ENCODE results near the gene TESK2. TPM values are rescaled to one million over a fixed set of nuclear protein-coding genes. Genes with fewer than 3 reads are reported as not detected.

TESK2 gene
- total RNA-seq, 1 donor from 2014 or later = 8.0 TPM

DNA sequence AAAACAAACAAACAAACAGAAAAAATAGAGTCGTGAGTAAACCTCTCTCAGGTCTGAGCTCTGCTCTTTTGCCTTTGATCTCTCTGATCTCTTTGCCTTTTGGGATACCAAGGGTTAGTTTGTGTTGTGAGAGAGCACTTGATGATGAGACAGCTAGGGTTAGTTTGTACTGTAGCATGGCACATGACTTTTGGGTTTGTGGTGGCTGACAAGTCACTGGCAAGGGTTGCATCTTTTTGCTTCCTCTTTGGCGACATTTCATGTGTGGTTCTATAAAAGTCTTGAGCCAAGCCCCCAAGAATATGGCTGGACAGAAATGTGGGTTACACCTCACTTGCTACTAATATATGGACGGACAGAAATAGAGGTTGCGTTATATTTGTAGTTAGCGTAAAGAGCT, 60.5 kb downstream of the TESK2 start:
- Mint-ChIP-seq H3K27ac (ENCODE audit: unreplicated experiment) (no peak overlapping the region), H3K4me3 (ENCODE audit: unreplicated experiment) (no peak overlapping the region), H3K9me3 (ENCODE audit: unreplicated experiment) (no peaks in the 10 kb centered on the region), H3K36me3 (ENCODE audit: low read depth, unreplicated experiment) (no peaks in the 10 kb centered on the region), H3K27me3 (ENCODE audit: unreplicated experiment) (no peaks in the 10 kb centered on the region), H3K4me1 (ENCODE audit: unreplicated experiment) (no peaks in the 10 kb centered on the region)
- no peak for TF ChIP-seq CTCF (IDR thresholded peaks at IDR 0.05; ENCODE audit: unreplicated experiment)
- no peak for DNase-seq (ENCODE audit: low spot score)

DNA sequence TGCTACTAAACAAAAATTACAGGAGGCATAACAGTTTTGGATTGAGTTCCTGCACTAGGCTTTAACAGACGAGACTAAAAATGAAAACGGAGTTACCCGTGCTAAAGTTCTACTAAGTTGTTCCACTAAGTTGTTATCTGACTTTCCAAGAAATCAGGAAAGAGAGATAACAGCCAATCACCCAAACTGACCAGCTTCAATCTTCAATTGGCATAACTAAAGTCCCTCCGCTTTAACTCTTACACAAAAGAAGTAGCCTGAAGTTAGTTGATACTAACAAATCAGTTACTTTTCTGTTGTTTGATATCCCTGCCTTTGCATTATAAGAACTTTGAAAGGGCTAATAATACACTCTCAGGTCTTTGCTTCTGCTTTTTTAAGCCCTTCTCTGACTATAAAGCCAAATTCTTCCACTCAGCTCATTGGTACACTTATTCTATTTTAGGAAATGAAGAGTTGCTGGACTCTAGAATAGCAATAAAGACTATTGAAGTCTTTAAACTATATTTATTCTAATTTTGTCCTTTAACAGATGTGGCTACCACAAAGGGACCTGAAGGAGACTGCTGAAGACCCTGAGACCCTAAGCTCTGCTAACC, 61.3 kb downstream of the TESK2 start:
- H3K27me3 Mint-ChIP-seq (ENCODE audit: unreplicated experiment) = no peaks in the 10 kb centered on the region
- H3K4me1 Mint-ChIP-seq (ENCODE audit: unreplicated experiment) = no peaks in the 10 kb centered on the region
- no peak overlapping the region for H3K4me3 Mint-ChIP-seq (ENCODE audit: unreplicated experiment)
- no peaks in the 10 kb centered on the region for H3K9me3 Mint-ChIP-seq (ENCODE audit: unreplicated experiment)
- TF ChIP-seq CTCF (IDR thresholded peaks at IDR 0.05; ENCODE audit: unreplicated experiment) = no peak
- no peaks in the 10 kb centered on the region for H3K36me3 Mint-ChIP-seq (ENCODE audit: low read depth, unreplicated experiment)
- no peak overlapping the region for H3K27ac Mint-ChIP-seq (ENCODE audit: unreplicated experiment)
- DNase-seq (ENCODE audit: low spot score) = no peak

DNA sequence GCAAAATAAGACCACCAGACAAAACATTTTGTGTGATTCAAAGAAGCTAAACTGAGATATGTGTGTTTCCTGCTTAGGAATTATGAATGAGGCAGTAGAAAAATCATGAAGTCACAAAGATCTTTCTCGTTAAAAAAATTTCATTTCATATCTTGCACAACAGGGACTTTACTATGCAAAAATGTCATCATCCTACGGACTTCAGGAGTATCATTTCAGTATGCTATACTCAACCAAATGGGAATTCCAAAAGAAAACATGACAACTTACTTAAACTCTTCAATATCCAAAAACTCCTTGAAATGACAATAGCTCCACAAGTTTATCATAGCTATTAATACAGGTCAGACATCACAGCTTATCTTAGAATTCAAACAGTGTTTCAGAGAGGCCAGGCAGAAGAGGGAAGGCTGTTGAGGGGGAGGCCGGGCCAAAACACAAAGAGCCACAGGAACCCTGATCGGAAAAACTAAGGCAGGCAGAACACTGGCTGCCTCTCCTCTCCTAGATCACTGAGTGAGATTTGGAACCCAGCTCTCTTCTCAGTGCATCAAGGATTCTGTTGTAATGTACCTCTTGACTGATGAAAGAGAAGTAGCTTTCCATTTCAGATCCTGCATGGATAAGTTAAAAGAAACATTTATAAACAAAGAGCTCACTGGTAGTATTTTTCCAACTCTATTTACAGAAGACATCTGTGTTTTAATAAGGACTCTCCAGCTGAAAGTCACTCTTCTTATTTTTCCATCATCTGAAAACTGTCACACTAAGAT, 66.9 kb downstream of the TESK2 start:
- no peak for TF ChIP-seq CTCF (IDR thresholded peaks at IDR 0.05; ENCODE audit: unreplicated experiment)
- peaks cover 5% of the 10 kb centered on the region for H3K36me3 Mint-ChIP-seq (ENCODE audit: low read depth, unreplicated experiment)
- H3K4me3 Mint-ChIP-seq (ENCODE audit: unreplicated experiment) = no peak overlapping the region
- DNase-seq (ENCODE audit: low spot score) = no peak
- H3K27me3 Mint-ChIP-seq (ENCODE audit: unreplicated experiment) = peaks cover 1% of the 10 kb centered on the region
- H3K9me3 Mint-ChIP-seq (ENCODE audit: unreplicated experiment) = no peaks in the 10 kb centered on the region
- no peaks in the 10 kb centered on the region for H3K4me1 Mint-ChIP-seq (ENCODE audit: unreplicated experiment)
- no peak overlapping the region for H3K27ac Mint-ChIP-seq (ENCODE audit: unreplicated experiment)

DNA sequence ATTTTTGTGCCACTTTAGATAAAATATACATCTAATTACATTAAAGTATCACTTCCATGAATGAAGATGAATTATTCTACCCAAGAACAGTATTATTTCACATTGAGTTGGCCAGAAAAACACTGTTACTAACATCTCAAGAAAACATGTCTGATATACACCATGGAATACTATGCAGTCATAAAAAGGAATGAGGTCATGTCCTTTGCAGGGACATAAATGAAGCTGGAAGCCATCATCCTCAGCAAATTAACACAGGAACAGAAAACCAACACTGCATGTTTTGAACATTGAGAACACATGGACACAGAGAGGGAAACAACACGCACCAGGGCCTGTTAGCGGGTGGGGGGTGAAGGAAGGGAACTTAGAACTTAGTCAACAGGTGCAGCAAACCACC, 69.0 kb downstream of the TESK2 start:
- H3K4me1 Mint-ChIP-seq (ENCODE audit: unreplicated experiment) = no peaks in the 10 kb centered on the region
- H3K36me3 Mint-ChIP-seq (ENCODE audit: low read depth, unreplicated experiment) = peaks cover 5% of the 10 kb centered on the region
- no peak overlapping the region for H3K4me3 Mint-ChIP-seq (ENCODE audit: unreplicated experiment)
- H3K27ac Mint-ChIP-seq (ENCODE audit: unreplicated experiment) = no peak overlapping the region
- H3K9me3 Mint-ChIP-seq (ENCODE audit: unreplicated experiment) = no peaks in the 10 kb centered on the region
- TF ChIP-seq CTCF (IDR thresholded peaks at IDR 0.05; ENCODE audit: unreplicated experiment) = no peak
- DNase-seq (ENCODE audit: low spot score) = no peak
- H3K27me3 Mint-ChIP-seq (ENCODE audit: unreplicated experiment) = peaks cover 1% of the 10 kb centered on the region

GRCh38 chr1:45414746-45415145, 76.2 kb downstream of the TESK2 start:
- H3K9me3 Mint-ChIP-seq (ENCODE audit: unreplicated experiment) = no peaks in the 10 kb centered on the region
- no peaks in the 10 kb centered on the region for H3K27me3 Mint-ChIP-seq (ENCODE audit: unreplicated experiment)
- H3K36me3 Mint-ChIP-seq (ENCODE audit: low read depth, unreplicated experiment) = no peaks in the 10 kb centered on the region
- H3K4me1 Mint-ChIP-seq (ENCODE audit: unreplicated experiment) = peaks cover 6% of the 10 kb centered on the region
- no peak for TF ChIP-seq CTCF (IDR thresholded peaks at IDR 0.05; ENCODE audit: unreplicated experiment)
- no peak overlapping the region for H3K4me3 Mint-ChIP-seq (ENCODE audit: unreplicated experiment)
- no peak for DNase-seq (ENCODE audit: low spot score)
- H3K27ac Mint-ChIP-seq (ENCODE audit: unreplicated experiment) = no peak overlapping the region
